Pancreas (tissue), 10 donors: ENCODE measurements around the gene RGS18. TPM values are rescaled to one million over a fixed set of nuclear protein-coding genes. Genes with fewer than 3 reads are reported as not detected.

Source experiments
- ATAC-seq, 4 donors: fragments of 200-7000 bp; cut with Tn5 transposase; one replicate each; pipeline versions ENCODE4 v1.8.0 to v1.9.1; 2020; ENCODE audit warnings: mild to moderate bottlenecking in 4 of 4, moderate library complexity in 4 of 4
- DNase-seq, 6 donors: peaks; one replicate each; pipeline ENCODE4 v3.0.0-alpha.2; 2020
- FAIRE-seq: peaks from 2 replicates; lab custom pipeline; 2012; peaks lifted over from hg19 to GRCh38; lab: Jason Lieb, UNC
- H3K27ac ChIP-seq, 4 donors: fragments of 200-600 bp; sonication (generic); 1 replicate in 3 of 4; 2 replicates in 1 of 4; pipeline versions ENCODE4 v1.5.0 to v1.8.0; 2020
- H3K27me3 ChIP-seq, 4 donors: fragments of 200-600 bp; one replicate each; pipeline ENCODE4 v1.8.0; 2021
- H3K36me3 ChIP-seq, 3 donors: fragments of 200-600 bp; sonication (generic) in 1 of 3; one replicate each; pipeline versions ENCODE4 v1.5.0 to v1.8.0; 2020 to 2021
- H3K4me1 ChIP-seq, 3 donors: fragments of 200-600 bp; one replicate each; pipeline ENCODE4 v1.8.0; 2021
- H3K4me3 ChIP-seq, 4 donors: fragments of 200-600 bp; sonication (generic) in 2 of 4; one replicate each; pipeline versions ENCODE4 v1.5.0 to v1.8.0; 2020 to 2021
- H3K9me3 ChIP-seq, 4 donors: fragments of 200-600 bp; one replicate each; pipeline ENCODE4 v1.8.0; 2021
- WGBS, 2 donors: extraction: QIAGEN DNeasy Blood & Tissue Kit; methylation state at CpG; one replicate each; pipeline ENCODE4 v1.1.7; 2013; 5-methylcytosine and 5-hydroxymethylcytosine counted together
- intact Hi-C, 3 donors: fragments of 100-400 bp; cut with DNase I; formaldehyde crosslinking; loops; one replicate each; pipeline versions ENCODE4 v1.11.1 to v1.14.2; 2022
- polyA plus RNA-seq, 2 donors: library from polyadenylated mRNA; stranded (reverse); fragments of 200-250 nt; gene quantifications; one replicate each; pipeline ENCODE4 v1.2.3, GENCODE V29; 2013
- total RNA-seq, 6 donors: library from RNA; stranded (reverse); fragmentation: NEBNext Ultra II Directional in 4 of 6; extraction: Animal tissue kit (Norgen Biotek cat#: 25700) in 4 of 6; gene quantifications; one replicate each; pipeline versions ENCODE4 v1.2.1 to v1.2.4, GENCODE V29; 2021 to 2023
- TF ChIP-seq, protein P1 (sequence below), 4 donors: fragments of 200-600 bp; sonication (generic) in 3 of 4; IDR thresholded peaks; one replicate each; pipeline versions ENCODE4 v1.5.0 to v1.8.0; 2021; ENCODE audit warnings: antibody characterized with exemption in 4 of 4
- donor health status: healthy with polysubstance abuse.
- donor health status: DM: no; HTN: no; CAD: no; lungs with moderate emphysema.
- donor health status: DM: no; HTN: no; CAD: no.
- donor health status: control.
- donor health status: control.
- donor health status: Bipolar disorder and iron deficiency.
- donor health status: DM: yes; HTN: yes; CAD: no.
- donor health status: DM: no; HTN: no; CAD: no.
- donor health status: DM: no; HTN: no; CAD: no.
- donor health status: DM: yes; HTN: yes; CAD: no.

Gene RGS18
- total and polyA plus RNA-seq, 8 donors, result 0.09 to 1.5 (median 0.38) TPM; not detected in 1

DNA sequence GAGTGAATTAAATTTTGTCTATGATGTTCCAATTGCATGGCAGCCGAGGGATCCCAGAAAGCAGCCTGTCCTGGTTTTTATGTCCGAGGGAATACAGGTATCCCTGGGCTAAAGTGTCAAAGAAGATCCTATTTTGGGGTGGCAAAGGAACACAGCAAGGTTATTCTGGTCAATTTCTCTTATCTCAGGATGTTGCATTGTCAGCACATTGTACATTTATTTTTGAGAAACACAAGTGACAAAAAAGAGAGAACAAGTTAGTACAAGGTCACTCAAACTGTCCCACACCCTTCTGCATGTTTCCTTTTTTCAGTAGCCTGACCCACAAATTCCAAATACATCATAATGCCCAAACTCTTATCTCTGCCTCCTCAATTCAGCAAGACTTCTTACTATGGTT lies 17.7 kb downstream of the RGS18 start:
- ATAC-seq, result no peak
- no peak for FAIRE-seq

DNA sequence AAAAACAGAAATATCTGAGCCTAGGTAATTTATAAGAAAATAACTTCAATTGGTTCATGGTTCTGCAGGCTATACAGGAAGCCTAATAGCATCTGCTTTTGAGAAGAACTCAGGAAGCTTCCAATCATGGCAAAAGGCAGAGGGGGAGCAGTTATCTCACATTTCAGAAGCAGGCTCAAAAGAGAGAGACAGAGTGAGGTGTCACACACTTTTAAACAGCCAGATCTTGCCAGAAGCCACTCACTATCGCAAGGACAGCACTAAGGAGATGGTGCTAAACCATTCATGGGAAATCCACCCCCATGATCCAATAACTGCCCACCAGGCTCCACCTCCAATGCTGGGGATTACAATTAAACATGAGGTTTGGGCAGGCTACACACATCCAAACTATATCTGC lies 25.5 kb downstream of the RGS18 start:
- no peak for DNase-seq
- Histone ChIP-seq H3K36me3 (no peaks in the 10 kb centered on the region), H3K9me3 (no peaks in the 10 kb centered on the region), H3K27me3 (no peaks in the 10 kb centered on the region), H3K4me1 (no peaks in the 10 kb centered on the region), H3K4me3 (no peak overlapping the region), H3K27ac (no peak overlapping the region)
- TF ChIP-seq, protein P1, sequence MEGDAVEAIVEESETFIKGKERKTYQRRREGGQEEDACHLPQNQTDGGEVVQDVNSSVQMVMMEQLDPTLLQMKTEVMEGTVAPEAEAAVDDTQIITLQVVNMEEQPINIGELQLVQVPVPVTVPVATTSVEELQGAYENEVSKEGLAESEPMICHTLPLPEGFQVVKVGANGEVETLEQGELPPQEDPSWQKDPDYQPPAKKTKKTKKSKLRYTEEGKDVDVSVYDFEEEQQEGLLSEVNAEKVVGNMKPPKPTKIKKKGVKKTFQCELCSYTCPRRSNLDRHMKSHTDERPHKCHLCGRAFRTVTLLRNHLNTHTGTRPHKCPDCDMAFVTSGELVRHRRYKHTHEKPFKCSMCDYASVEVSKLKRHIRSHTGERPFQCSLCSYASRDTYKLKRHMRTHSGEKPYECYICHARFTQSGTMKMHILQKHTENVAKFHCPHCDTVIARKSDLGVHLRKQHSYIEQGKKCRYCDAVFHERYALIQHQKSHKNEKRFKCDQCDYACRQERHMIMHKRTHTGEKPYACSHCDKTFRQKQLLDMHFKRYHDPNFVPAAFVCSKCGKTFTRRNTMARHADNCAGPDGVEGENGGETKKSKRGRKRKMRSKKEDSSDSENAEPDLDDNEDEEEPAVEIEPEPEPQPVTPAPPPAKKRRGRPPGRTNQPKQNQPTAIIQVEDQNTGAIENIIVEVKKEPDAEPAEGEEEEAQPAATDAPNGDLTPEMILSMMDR (IDR thresholded peaks at IDR 0.05), result no peak
- 82 to 94% methylated on average over 1 of the region's 1 CpG for WGBS, 2 donors
- no peak for ATAC-seq
- intact Hi-C loops, result no loop called here
- no peak for FAIRE-seq

More for the DNA sequence above, 17.7 kb downstream of the RGS18 start:
- no peaks in the 10 kb centered on the region for H3K9me3 ChIP-seq
- H3K4me1 ChIP-seq, result no peaks in the 10 kb centered on the region
- H3K4me3 ChIP-seq, result no peak overlapping the region
- TF ChIP-seq, protein P1 (IDR thresholded peaks at IDR 0.05), result no peak
- 69 to 95% methylated on average over 2 of the region's 2 CpGs for WGBS, 2 donors
- no peaks in the 10 kb centered on the region for H3K36me3 ChIP-seq
- DNase-seq, result no peak
- intact Hi-C loops, result no loop called here
- no peaks in the 10 kb centered on the region for H3K27me3 ChIP-seq
- H3K27ac ChIP-seq, result no peak overlapping the region

DNA sequence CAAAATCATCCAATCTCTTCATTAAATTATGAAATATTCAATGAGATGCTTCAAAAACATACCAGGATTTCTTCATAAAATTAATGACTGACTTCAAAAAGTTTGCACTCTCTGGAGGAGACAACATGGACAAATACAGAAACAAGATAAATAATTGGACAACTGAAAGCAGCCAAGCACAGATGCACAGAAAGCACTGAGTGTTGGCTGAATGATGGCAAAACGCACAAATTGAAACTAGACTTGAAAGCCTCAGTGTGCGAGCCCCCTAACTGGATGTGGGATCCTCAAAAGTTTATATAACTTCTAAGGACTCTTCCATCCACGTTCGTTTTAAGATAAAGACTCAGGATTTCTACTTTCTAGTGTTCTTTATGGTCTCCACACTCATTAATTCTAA lies 27.9 kb downstream of the RGS18 start:
- H3K4me3 ChIP-seq, result no peak overlapping the region
- 48 to 71% methylated on average over 4 of the region's 4 CpGs for WGBS, 2 donors
- ATAC-seq (no peak), FAIRE-seq (no peak), DNase-seq (no peak)
- H3K36me3 ChIP-seq, result no peaks in the 10 kb centered on the region
- TF ChIP-seq, protein P1 (IDR thresholded peaks at IDR 0.05), result no peak
- no peak overlapping the region for H3K27ac ChIP-seq
- intact Hi-C loops, result no loop called here
- H3K27me3 ChIP-seq, result no peaks in the 10 kb centered on the region
- H3K4me1 ChIP-seq, result no peaks in the 10 kb centered on the region
- no peaks in the 10 kb centered on the region for H3K9me3 ChIP-seq

DNA sequence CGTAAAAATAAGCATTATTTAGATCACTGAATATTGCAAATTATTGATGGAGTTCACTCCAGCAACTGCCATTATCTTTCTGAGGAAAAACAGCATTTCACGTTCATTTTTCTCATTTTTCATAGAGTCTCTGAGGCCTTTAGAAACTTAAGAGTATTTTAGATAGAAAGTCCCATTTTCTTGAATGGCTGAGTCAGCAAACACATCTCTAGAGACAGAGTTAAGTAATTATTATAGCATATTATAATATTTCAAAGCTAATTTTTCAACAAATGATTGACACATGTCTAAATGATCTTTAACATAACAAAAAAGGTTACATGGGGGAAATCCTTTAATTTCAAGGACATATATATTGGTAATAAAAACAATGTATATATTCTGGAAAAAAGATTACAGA lies 31.8 kb downstream of the RGS18 start:
- Histone ChIP-seq H3K4me1 (no peaks in the 10 kb centered on the region), H3K36me3 (no peaks in the 10 kb centered on the region), H3K27ac (no peak overlapping the region), H3K27me3 (no peaks in the 10 kb centered on the region), H3K4me3 (no peak overlapping the region), H3K9me3 (peaks cover 0 to 6% (median 0%) of the 10 kb centered on the region in 4 donors)
- DNase-seq (no peak), ATAC-seq (no peak), FAIRE-seq (no peak)
- intact Hi-C loops, result no loop called here
- 63 to 73% methylated on average over 2 of the region's 2 CpGs for WGBS, 2 donors
- TF ChIP-seq, protein P1 (IDR thresholded peaks at IDR 0.05), result no peak

DNA sequence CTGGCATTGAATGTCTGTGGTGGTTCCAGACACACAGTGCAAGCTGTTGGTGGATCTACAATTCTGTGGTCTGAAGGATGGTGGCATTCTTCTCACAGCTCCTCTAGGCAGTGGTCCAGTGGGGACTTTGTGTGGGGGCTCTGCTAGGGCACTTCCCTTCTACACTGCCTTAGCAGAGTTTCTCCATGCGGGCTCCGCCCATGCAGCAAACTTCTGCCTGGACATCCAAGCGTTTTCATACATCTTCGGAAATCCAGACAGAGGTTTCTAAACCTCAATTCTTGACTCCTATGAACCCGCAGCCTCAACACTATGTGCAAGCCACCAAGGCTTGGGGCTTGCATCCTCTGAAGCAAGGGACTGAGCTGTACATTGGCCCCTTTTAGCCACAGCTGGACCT lies 43.0 kb downstream of the RGS18 start:
- 82 to 88% methylated on average over 5 of the region's 5 CpGs for WGBS, 2 donors
- H3K4me3 ChIP-seq, result no peak overlapping the region
- intact Hi-C loops, result no loop called here
- DNase-seq (no peak), FAIRE-seq (no peak), ATAC-seq (no peak)
- no peaks in the 10 kb centered on the region for H3K4me1 ChIP-seq
- TF ChIP-seq, protein P1 (IDR thresholded peaks at IDR 0.05), result no peak
- no peaks in the 10 kb centered on the region for H3K36me3 ChIP-seq
- no peak overlapping the region for H3K27ac ChIP-seq
- H3K27me3 ChIP-seq, result no peaks in the 10 kb centered on the region
- H3K9me3 ChIP-seq, result no peaks in the 10 kb centered on the region
